GM12878 (cell line): ENCODE results near the gene PTPN13. TPM values are rescaled to one million over a fixed set of nuclear protein-coding genes. Genes with fewer than 3 reads are reported as not detected.

Experiments used
- BHLHE40 ChIP-seq, 2 experiments: fragments of 450-650 bp in 1 of 2; IDR thresholded peaks; 2 replicates each; pipeline ENCODE4 v1.6.1; 2011 to 2017; ENCODE audit warnings: low read depth in 2 of 2, borderline replicate concordance in 1 of 2, improper control_type of control experiment in 1 of 2, low read length in 1 of 2, mild to moderate bottlenecking in 1 of 2
- GABPA ChIP-seq: IDR thresholded peaks from 2 replicates; pipeline ENCODE4 v1.6.1; 2014; ENCODE audit warnings: antibody characterized with exemption, low read depth, mild to moderate bottlenecking, inconsistent platforms
- IKZF1 ChIP-seq: fragments of 450-650 bp; conservative IDR thresholded peaks from 2 replicates; pipeline ENCODE4 v1.6.1; 2017; ENCODE audit warnings: antibody characterized with exemption, mild to moderate bottlenecking
- IRF4 ChIP-seq: IDR thresholded peaks from 2 replicates; pipeline ENCODE4 v1.6.1; 2011; ENCODE audit warnings: low read depth, low read length
- MXI1 ChIP-seq: fragments of 150-350 bp; IDR thresholded peaks from 2 replicates; pipeline ENCODE4 v1.6.1; 2011; ENCODE audit warnings: low read depth, mild to moderate bottlenecking, inconsistent platforms, low read length, improper control_type of control experiment
- MYB ChIP-seq: fragments of 150-350 bp; IDR thresholded peaks from 2 replicates; pipeline ENCODE4 v1.6.1; 2014; ENCODE audit warnings: mild to moderate bottlenecking, low read depth, low read length, borderline replicate concordance
- NFYA ChIP-seq: IDR thresholded peaks from 2 replicates; pipeline ENCODE4 v1.6.1; 2011; ENCODE audit warnings: low read depth, mild to moderate bottlenecking, low read length, improper control_type of control experiment, borderline replicate concordance
- RCOR1 ChIP-seq: conservative IDR thresholded peaks from 2 replicates; pipeline ENCODE4 v1.6.1; 2012; ENCODE audit warnings: low read depth, low read length, improper control_type of control experiment
- SMAD1 ChIP-seq: fragments of 450-650 bp; IDR thresholded peaks from 2 replicates; pipeline ENCODE4 v1.6.1; 2018; ENCODE audit warnings: mild to moderate bottlenecking, low read depth; ENCODE audit not compliant: partially characterized antibody
- SREBF1 ChIP-seq: IDR thresholded peaks from 2 replicates; pipeline ENCODE4 v1.6.1; 2012; ENCODE audit warnings: mild to moderate bottlenecking, low read length
- polyA plus RNA-seq, 11 experiments: library from polyadenylated mRNA; depleted of rRNA in 4 of 11; unstranded in 6 of 11; stranded (reverse) in 5 of 11; fragments of >200 nt; fragmentation: Nextera tagmentation in 4 of 11; fragmentation: Illumina TruSeq in 1 of 11; extraction: Ambion mirVana in 4 of 11; extraction: Trizol in 1 of 11; gene quantifications; 1 replicate in 1 of 11; 2 replicates in 10 of 11; pipeline versions ENCODE4 v1.2.1 to v1.2.3, GENCODE V29; 2011 to 2016; ENCODE audit warnings: inconsistent platforms in 2 of 11, missing spikeins in 2 of 11, low read depth in 1 of 11
- total RNA-seq, 4 experiments: library from RNA; depleted of rRNA in 3 of 4; stranded (reverse); fragments of >200 nt in 3 of 4; fragmentation: Illumina TruSeq in 1 of 4; extraction: Trizol in 1 of 4; gene quantifications; 2 replicates each; pipeline versions ENCODE4 v1.2.1 to v1.2.3, GENCODE V29; 2013 to 2021
- TF ChIP-seq, protein P1 (sequence below): IDR thresholded peaks from 2 replicates; pipeline ENCODE4 v1.6.1; 2012; ENCODE audit warnings: improper control_type of control experiment, low read depth, low read length; ENCODE audit not compliant: insufficient replicate concordance

Gene PTPN13
- total and polyA plus RNA-seq, 10 of the 15 experiments (the other 5 are each of a cell fraction or from before 2014, with no cell fraction given): 8.5 to 69.4 (median 33.9) TPM

DNA sequence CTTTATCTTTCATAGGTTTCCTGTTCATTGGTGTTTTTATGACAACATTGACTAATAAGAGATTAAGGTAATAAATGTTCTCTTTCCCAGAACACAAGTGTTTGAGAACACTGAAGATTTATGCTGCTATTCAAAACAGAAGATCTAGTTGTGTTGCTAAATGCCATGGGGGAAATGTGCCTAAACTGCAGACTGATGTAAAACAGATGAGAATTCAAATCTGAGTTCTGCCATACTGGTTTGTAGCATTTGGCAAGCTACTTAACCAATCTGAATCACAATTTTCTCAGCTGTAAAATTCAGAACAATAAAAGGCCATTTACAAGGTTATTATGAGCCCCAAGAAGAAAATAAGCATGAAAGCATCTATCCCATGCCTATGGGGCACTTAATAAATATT, 252.8 kb downstream of the PTPN13 start (continued):
- TF ChIP-seq, protein P1, sequence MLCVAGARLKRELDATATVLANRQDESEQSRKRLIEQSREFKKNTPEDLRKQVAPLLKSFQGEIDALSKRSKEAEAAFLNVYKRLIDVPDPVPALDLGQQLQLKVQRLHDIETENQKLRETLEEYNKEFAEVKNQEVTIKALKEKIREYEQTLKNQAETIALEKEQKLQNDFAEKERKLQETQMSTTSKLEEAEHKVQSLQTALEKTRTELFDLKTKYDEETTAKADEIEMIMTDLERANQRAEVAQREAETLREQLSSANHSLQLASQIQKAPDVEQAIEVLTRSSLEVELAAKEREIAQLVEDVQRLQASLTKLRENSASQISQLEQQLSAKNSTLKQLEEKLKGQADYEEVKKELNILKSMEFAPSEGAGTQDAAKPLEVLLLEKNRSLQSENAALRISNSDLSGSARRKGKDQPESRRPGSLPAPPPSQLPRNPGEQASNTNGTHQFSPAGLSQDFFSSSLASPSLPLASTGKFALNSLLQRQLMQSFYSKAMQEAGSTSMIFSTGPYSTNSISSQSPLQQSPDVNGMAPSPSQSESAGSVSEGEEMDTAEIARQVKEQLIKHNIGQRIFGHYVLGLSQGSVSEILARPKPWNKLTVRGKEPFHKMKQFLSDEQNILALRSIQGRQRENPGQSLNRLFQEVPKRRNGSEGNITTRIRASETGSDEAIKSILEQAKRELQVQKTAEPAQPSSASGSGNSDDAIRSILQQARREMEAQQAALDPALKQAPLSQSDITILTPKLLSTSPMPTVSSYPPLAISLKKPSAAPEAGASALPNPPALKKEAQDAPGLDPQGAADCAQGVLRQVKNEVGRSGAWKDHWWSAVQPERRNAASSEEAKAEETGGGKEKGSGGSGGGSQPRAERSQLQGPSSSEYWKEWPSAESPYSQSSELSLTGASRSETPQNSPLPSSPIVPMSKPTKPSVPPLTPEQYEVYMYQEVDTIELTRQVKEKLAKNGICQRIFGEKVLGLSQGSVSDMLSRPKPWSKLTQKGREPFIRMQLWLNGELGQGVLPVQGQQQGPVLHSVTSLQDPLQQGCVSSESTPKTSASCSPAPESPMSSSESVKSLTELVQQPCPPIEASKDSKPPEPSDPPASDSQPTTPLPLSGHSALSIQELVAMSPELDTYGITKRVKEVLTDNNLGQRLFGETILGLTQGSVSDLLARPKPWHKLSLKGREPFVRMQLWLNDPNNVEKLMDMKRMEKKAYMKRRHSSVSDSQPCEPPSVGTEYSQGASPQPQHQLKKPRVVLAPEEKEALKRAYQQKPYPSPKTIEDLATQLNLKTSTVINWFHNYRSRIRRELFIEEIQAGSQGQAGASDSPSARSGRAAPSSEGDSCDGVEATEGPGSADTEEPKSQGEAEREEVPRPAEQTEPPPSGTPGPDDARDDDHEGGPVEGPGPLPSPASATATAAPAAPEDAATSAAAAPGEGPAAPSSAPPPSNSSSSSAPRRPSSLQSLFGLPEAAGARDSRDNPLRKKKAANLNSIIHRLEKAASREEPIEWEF: no peak
- TF ChIP-seq MXI1 (no peak), RCOR1 (no peak), MYB (no peak), GABPA (no peak), SREBF1 (no peak), IRF4 (no peak), IKZF1 (no peak), BHLHE40 (IDR thresholded peaks at IDR 0.05; ENCODE audit: borderline replicate concordance in 1 of 2, low read depth in 2 of 2, low read length in 1 of 2) (no peak), SMAD1 (no peak), NFYA (no peak)
